Measurements from ENCODE around the gene SLCO3A1. TPM values are rescaled to one million over a fixed set of nuclear protein-coding genes. Genes with fewer than 3 reads are reported as not detected.

The SLCO3A1 gene
- total RNA-seq, 1 donor, result 17.2 TPM

GRCh38 chr15:92082006-92082843 lies 228.7 kb downstream of the SLCO3A1 start:
- DNase-seq (ENCODE audit: low read depth in 2 of 3, low spot score in 2 of 3), result peak in 2 of 3 donors; percentile 58 to 60

- DNase-seq (ENCODE audit: low read depth in 2 of 3, low spot score in 2 of 3), result no peak
Observed at GRCh38 chr15:92083190-92083589, 229.7 kb downstream of the SLCO3A1 start.

- no peak for DNase-seq (ENCODE audit: low read depth in 2 of 3, low spot score in 2 of 3)
Observed at GRCh38 chr15:92087211-92087610, 233.7 kb downstream of the SLCO3A1 start.

GRCh38 chr15:92091155-92091734 lies 237.7 kb downstream of the SLCO3A1 start:
- DNase-seq (ENCODE audit: low read depth in 2 of 3, low spot score in 2 of 3), result no peak

- no peak for DNase-seq (ENCODE audit: low read depth in 2 of 3, low spot score in 2 of 3)
Observed at GRCh38 chr15:92092289-92093105, 239.0 kb downstream of the SLCO3A1 start.

GRCh38 chr15:92095693-92096092 lies 242.2 kb downstream of the SLCO3A1 start:
- DNase-seq (ENCODE audit: low read depth in 2 of 3, low spot score in 2 of 3), result peak in 2 of 3 donors; percentile 68 to 88

- peak in 2 of 3 donors; percentile 71 to 84 for DNase-seq (ENCODE audit: low read depth in 2 of 3, low spot score in 2 of 3)
Observed at GRCh38 chr15:92097474-92098178, 244.1 kb downstream of the SLCO3A1 start.

- DNase-seq (ENCODE audit: low read depth in 2 of 3, low spot score in 2 of 3), result no peak
Observed at GRCh38 chr15:92098869-92099268, 245.4 kb downstream of the SLCO3A1 start.

- no peak for DNase-seq (ENCODE audit: low read depth in 2 of 3, low spot score in 2 of 3)
Observed at GRCh38 chr15:92100301-92100700, 246.8 kb downstream of the SLCO3A1 start.

GRCh38 chr15:92100751-92101150 lies 247.2 kb downstream of the SLCO3A1 start:
- no peak for DNase-seq (ENCODE audit: low read depth in 2 of 3, low spot score in 2 of 3)

GRCh38 chr15:92101708-92102394 lies 248.3 kb downstream of the SLCO3A1 start:
- DNase-seq (ENCODE audit: low read depth in 2 of 3, low spot score in 2 of 3), result no peak

GRCh38 chr15:92102395-92102755 lies 248.9 kb downstream of the SLCO3A1 start:
- no peak for DNase-seq (ENCODE audit: low read depth in 2 of 3, low spot score in 2 of 3)

GRCh38 chr15:92104072-92104471 lies 250.6 kb downstream of the SLCO3A1 start:
- DNase-seq (ENCODE audit: low read depth in 2 of 3, low spot score in 2 of 3), result no peak

GRCh38 chr15:92105611-92106010 lies 252.1 kb downstream of the SLCO3A1 start:
- no peak for DNase-seq (ENCODE audit: low read depth in 2 of 3, low spot score in 2 of 3)

- no peak for DNase-seq (ENCODE audit: low read depth in 2 of 3, low spot score in 2 of 3)
Observed at GRCh38 chr15:92107510-92107909, 254.0 kb downstream of the SLCO3A1 start.

GRCh38 chr15:92109191-92109873 lies 255.8 kb downstream of the SLCO3A1 start:
- DNase-seq (ENCODE audit: low read depth in 2 of 3, low spot score in 2 of 3), result no peak

- no peak for DNase-seq (ENCODE audit: low read depth in 2 of 3, low spot score in 2 of 3)
Observed at GRCh38 chr15:92111291-92111690, 257.8 kb downstream of the SLCO3A1 start.

- DNase-seq (ENCODE audit: low read depth in 2 of 3, low spot score in 2 of 3), result no peak
Observed at GRCh38 chr15:92111751-92112150, 258.2 kb downstream of the SLCO3A1 start.

GRCh38 chr15:92112180-92112579 lies 258.7 kb downstream of the SLCO3A1 start:
- DNase-seq (ENCODE audit: low read depth in 2 of 3, low spot score in 2 of 3), result no peak

- no peak for DNase-seq (ENCODE audit: low read depth in 2 of 3, low spot score in 2 of 3)
Observed at GRCh38 chr15:92112711-92113110, 259.2 kb downstream of the SLCO3A1 start.

Data from hematopoietic multipotent progenitor cell (in vitro differentiated cells).